T-cell (primary cell): ENCODE measurements around the gene XPO5. TPM values are rescaled to one million over a fixed set of nuclear protein-coding genes. Genes with fewer than 3 reads are reported as not detected.

Source experiments
- ATAC-seq, 4 experiments: fragments of 200-7000 bp in 3 of 4; fragments of 150-1000 bp in 1 of 4; cut with Tn5 transposase; replicated peaks in 1 of 4; 1 replicate in 3 of 4; 2 replicates in 1 of 4; pipeline ENCODE4 v1.10.0; 2021; ENCODE audit warnings: moderate library complexity in 3 of 4, mild to moderate bottlenecking in 2 of 4, moderate number of reproducible peaks in 1 of 4
- CTCF ChIA-PET, 2 donors: fragments of 300-600 bp; sonication (Branson Sonifier 250); formaldehyde crosslinking; loops; one replicate each; lab custom pipeline; 2022; ENCODE audit warnings: antibody characterized with exemption in 2 of 2; lab: Charles Lee
- POLR2A ChIA-PET, 2 donors: fragments of 300-600 bp; sonication (Branson Sonifier 250); formaldehyde crosslinking; loops; one replicate each; lab custom pipeline; 2022; ENCODE audit warnings: antibody characterized with exemption in 2 of 2; lab: Charles Lee
- DNase-seq, 35 experiments: peaks; one replicate each; pipeline versions ENCODE4 v3.0.0 to v3.0.0-alpha.2; 2013 to 2023
- H3K27ac ChIP-seq: one replicate; pipeline ENCODE4 v1.5.1; 2013; ENCODE audit warnings: low read length
- H3K27me3 ChIP-seq, 2 experiments: replicated peaks in 1 of 2; 1 replicate in 1 of 2; 2 replicates in 1 of 2; pipeline versions ENCODE4 v1.6.1 to v1.7.0; 2013; ENCODE audit warnings: low read length in 1 of 2, mixed read lengths in 1 of 2; ENCODE audit not compliant: control insufficient read depth in 2 of 2, insufficient read depth in 2 of 2; ENCODE audit errors: extremely low read depth in 1 of 2
- H3K36me3 ChIP-seq, 2 donors: 1 replicate in 1 of 2; 2 replicates in 1 of 2; pipeline versions ENCODE4 v1.6.1 to v1.7.0; 2013; ENCODE audit warnings: low read length in 1 of 2; ENCODE audit not compliant: control insufficient read depth in 2 of 2, insufficient read depth in 1 of 2; ENCODE audit errors: extremely low read depth in 1 of 2
- H3K4me1 ChIP-seq, 2 experiments: 1 replicate in 1 of 2; 2 replicates in 1 of 2; pipeline versions ENCODE4 v1.6.1 to v1.7.0; 2013; ENCODE audit warnings: low read length in 2 of 2, mixed read lengths in 1 of 2; ENCODE audit not compliant: insufficient read depth in 2 of 2, control insufficient read depth in 1 of 2; ENCODE audit errors: extremely low read depth in 1 of 2
- H3K4me3 ChIP-seq, 2 donors: 1 replicate in 1 of 2; 2 replicates in 1 of 2; pipeline versions ENCODE4 v1.5.1 to v1.7.0; 2013; ENCODE audit warnings: mild to moderate bottlenecking in 2 of 2, low read length in 1 of 2, moderate library complexity in 1 of 2; ENCODE audit not compliant: control insufficient read depth in 1 of 2; ENCODE audit errors: extremely low read depth in 1 of 2
- H3K9me3 ChIP-seq: 2 replicates; pipeline ENCODE4 v1.7.0; 2013
- H3K27ac Mint-ChIP-seq, 2 donors: one replicate each; pipeline ENCODE4 v1.8.0; 2020 to 2021; ENCODE audit warnings: mild to moderate bottlenecking in 2 of 2, mixed read lengths in 2 of 2
- H3K27me3 Mint-ChIP-seq, 2 donors: one replicate each; pipeline ENCODE4 v1.8.0; 2021 to 2022; ENCODE audit warnings: mixed read lengths in 2 of 2
- H3K36me3 Mint-ChIP-seq: one replicate; pipeline ENCODE4 v1.8.0; 2021; ENCODE audit warnings: mixed read lengths
- H3K4me1 Mint-ChIP-seq, 3 donors: one replicate each; pipeline ENCODE4 v1.8.0; 2020 to 2022; ENCODE audit warnings: mixed read lengths in 3 of 3, mild to moderate bottlenecking in 1 of 3
- H3K4me3 Mint-ChIP-seq, 3 donors: one replicate each; pipeline ENCODE4 v1.8.0; 2020 to 2022; ENCODE audit warnings: mild to moderate bottlenecking in 3 of 3, mixed read lengths in 3 of 3, moderate library complexity in 3 of 3
- H3K9me3 Mint-ChIP-seq, 3 donors: one replicate each; pipeline ENCODE4 v1.8.0; 2020 to 2022; ENCODE audit warnings: mixed read lengths in 3 of 3
- WGBS: methylation state at CpG from one replicate; pipeline ENCODE4 v1.1.5; 2013; ENCODE audit warnings: missing lambda C conversion rate; ENCODE audit not compliant: insufficient coverage; 5-methylcytosine and 5-hydroxymethylcytosine counted together
- total RNA-seq, 35 experiments: library from RNA in 6 of 35; stranded (reverse) in 6 of 35; fragments of 120-200 nt in 1 of 35; gene quantifications; one replicate each; pipeline versions ENCODE4 v1.2.1 to v1.2.4 and lab custom pipeline; 2013 to 2026

XPO5 gene
- total RNA-seq, 5 donors from 2014 or later (not counting 1 experiment from before 2014, with no cell fraction given), result 48.2 to 51.4 (median 50.3) TPM

DNA sequence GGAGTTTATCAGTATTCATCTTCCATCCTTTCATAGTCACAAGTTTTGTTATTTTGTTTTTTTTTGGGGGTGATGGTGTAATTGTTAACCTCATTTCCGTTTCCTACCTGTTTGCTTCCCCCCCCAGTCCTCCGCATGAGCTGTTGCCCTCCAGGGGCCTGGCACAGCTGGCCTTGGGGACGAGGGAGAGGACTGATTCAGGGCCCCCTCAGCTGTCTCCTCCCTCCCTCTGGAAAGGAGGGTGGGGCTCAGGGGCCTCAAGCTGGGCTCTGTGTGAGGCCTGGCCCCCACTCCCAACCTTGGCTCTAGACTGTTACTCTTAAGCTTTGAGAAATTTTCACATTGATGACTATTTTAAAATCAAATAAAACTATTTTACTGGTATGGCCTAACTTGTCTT lies 69.7 kb downstream of the XPO5 start:
- H3K36me3 ChIP-seq, result peaks cover 19 to 37% of the 10 kb centered on the region in 2 donors
- no peak for ATAC-seq
- H3K4me3 ChIP-seq, result no peak overlapping the region
- peaks cover 0 to 34% of the 10 kb centered on the region in 2 experiments for H3K27me3 ChIP-seq
- WGBS, result no CpG with 5 or more reads among the region's 3 CpGs
- H3K27ac ChIP-seq, result peak overlapping the region; percentile 38
- H3K4me1 ChIP-seq, result peaks cover 0 to 25% of the 10 kb centered on the region in 2 experiments
- H3K36me3 Mint-ChIP-seq, result peaks cover 29% of the 10 kb centered on the region
- ChIA-PET CTCF (interaction anchor here (0.6 to 2.6 kb wide), 18 partner anchors 10 to 332 kb away, joined by 3 to 10 read pairs (median 3); partner anchors contain the start of genes ABCC10 (in 1 of the 2), CRIP3 (in 1 of the 2), DLK2 (in 1 of the 2) and POLR1C (in 1 of the 2)), POLR2A (interaction anchor here in 1 of 2 donors (0.6 kb wide), 1 partner anchor 29 kb away, joined by 3 read pairs; the partner anchor contains the start of gene TJAP1)
- peak overlapping the region; percentile 11 to 46 for H3K27ac Mint-ChIP-seq
- H3K4me1 Mint-ChIP-seq, result peaks cover 8 to 18% (median 17%) of the 10 kb centered on the region in 3 donors
- H3K4me3 Mint-ChIP-seq, result no peak overlapping the region
- no peaks in the 10 kb centered on the region for H3K9me3 Mint-ChIP-seq
- peaks cover 17 to 19% of the 10 kb centered on the region in 2 donors for H3K27me3 Mint-ChIP-seq
- H3K9me3 ChIP-seq, result no peaks in the 10 kb centered on the region
- no peak for DNase-seq

DNA sequence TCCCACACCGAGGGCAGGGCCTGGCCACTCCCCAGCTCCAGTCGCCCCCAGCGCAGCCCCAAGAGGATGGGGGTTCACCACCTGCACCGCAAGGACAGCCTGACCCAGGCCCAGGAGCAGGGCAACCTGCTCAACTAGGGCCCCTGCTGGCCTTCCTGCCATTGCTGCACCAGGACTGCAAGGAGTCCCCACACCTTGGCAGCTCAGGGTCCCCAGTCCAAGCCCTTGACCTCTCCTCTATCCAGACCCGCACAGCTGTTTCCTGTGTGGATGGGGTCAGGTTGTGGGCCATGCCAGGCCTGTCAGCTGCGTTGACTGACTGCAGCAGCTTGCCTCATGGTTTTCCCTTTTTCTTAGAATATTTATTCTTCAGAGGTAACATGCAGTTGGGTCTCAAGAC lies 70.1 kb downstream of the XPO5 start:
- H3K4me1 ChIP-seq, result peaks cover 0 to 23% of the 10 kb centered on the region in 2 experiments
- 95% methylated on average over 3 of the region's 6 CpGs for WGBS
- H3K27ac ChIP-seq, result peak overlapping the region; percentile 38
- H3K4me1 Mint-ChIP-seq, result peaks cover 8 to 18% (median 16%) of the 10 kb centered on the region in 3 donors
- ChIA-PET CTCF (interaction anchor here (0.6 to 1.9 kb wide), 15 partner anchors 10 to 331 kb away, joined by 3 to 10 read pairs (median 3); partner anchors contain the start of genes ABCC10 (in 1 of the 2), CRIP3 (in 1 of the 2), DLK2 (in 1 of the 2) and POLR1C (in 1 of the 2)), POLR2A (no interaction called here)
- DNase-seq (no peak), ATAC-seq (no peak)
- H3K9me3 Mint-ChIP-seq, result no peaks in the 10 kb centered on the region
- peaks cover 19 to 38% of the 10 kb centered on the region in 2 donors for H3K36me3 ChIP-seq
- peaks cover 17 to 19% of the 10 kb centered on the region in 2 donors for H3K27me3 Mint-ChIP-seq
- peaks cover 0 to 34% of the 10 kb centered on the region in 2 experiments for H3K27me3 ChIP-seq
- H3K4me3 Mint-ChIP-seq, result no peak overlapping the region
- H3K36me3 Mint-ChIP-seq, result peaks cover 29% of the 10 kb centered on the region
- peak overlapping the region in 1 of 2 donors; percentile 11 for H3K27ac Mint-ChIP-seq
- no peaks in the 10 kb centered on the region for H3K9me3 ChIP-seq
- no peak overlapping the region for H3K4me3 ChIP-seq

DNA sequence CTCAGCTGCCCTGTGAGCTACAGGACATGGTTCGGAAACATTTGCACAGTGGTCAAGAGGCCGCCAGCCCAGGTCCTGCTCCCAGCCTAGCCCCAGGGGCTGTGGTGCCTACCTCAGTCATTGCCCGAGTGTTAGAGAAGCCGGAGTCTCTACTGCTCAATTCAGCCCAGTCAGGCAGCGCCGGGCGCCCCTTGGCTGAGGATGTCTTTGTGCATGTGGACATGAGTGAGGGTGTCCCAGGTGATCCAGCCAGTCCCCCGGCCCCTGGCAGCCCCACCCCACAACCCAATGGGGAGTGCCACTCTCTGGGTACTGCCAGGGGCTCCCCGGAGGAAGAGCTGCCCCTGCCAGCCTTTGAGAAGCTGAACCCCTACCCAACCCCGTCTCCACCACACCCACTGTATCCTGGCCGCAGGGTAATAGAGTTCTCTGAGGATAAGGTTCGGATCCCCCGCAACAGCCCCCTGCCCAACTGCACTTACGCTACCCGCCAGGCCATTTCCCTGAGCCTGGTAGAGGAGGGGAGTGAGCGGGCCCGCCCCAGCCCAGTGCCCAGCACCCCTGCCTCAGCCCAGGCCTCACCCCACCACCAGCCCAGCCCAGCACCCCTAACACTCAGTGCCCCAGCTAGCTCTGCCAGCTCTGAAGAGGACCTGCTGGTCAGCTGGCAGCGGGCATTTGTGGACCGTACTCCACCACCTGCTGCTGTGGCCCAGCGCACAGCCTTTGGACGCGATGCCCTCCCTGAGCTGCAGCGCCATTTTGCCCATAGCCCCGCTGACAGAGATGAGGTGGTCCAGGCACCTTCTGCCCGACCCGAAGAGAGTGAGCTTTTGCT lies 70.9 kb downstream of the XPO5 start:
- no peak for DNase-seq
- H3K4me1 Mint-ChIP-seq, result peaks cover 8 to 18% (median 16%) of the 10 kb centered on the region in 3 donors

DNA sequence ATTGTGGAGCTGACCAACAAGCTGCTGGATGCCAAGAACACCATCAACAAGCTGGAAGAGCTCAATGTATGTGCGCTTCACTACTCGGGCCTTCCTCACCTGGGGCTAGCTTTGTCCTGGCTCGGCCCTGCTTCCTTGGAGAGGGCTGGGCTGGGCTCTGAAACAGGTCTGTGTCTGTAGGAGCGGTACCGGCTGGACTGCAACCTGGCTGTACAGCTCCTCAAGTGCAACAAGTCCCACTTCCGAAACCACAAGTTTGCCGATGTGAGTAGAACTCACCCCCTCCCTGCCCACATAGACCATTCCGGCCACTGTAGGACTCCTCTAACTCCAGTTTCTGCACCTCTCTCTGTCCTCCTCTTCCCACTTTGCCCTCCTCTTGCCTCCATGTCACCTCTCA lies 72.4 kb downstream of the XPO5 start:
- no peak overlapping the region for H3K4me3 ChIP-seq
- H3K36me3 Mint-ChIP-seq, result peaks cover 50% of the 10 kb centered on the region
- CTCF ChIA-PET, result interaction anchor here (0.5 to 0.7 kb wide), 3 partner anchors 45 to 266 kb away, joined by 3 to 7 read pairs (median 7); no protein-coding TSS in a partner anchor
- H3K27me3 ChIP-seq, result peaks cover 0 to 18% of the 10 kb centered on the region in 2 experiments
- DNase-seq (no peak), ATAC-seq (no peak)
- peaks cover 23 to 60% of the 10 kb centered on the region in 2 donors for H3K36me3 ChIP-seq
- H3K4me3 Mint-ChIP-seq, result no peak overlapping the region
- POLR2A ChIA-PET, result no interaction called here
- H3K27me3 Mint-ChIP-seq, result peaks cover 8 to 9% of the 10 kb centered on the region in 2 donors
- H3K4me1 ChIP-seq, result peaks cover 0 to 11% of the 10 kb centered on the region in 2 experiments
- 94% methylated on average over 8 of the region's 8 CpGs for WGBS
- no peak overlapping the region for H3K27ac ChIP-seq
- no peak overlapping the region for H3K27ac Mint-ChIP-seq
- no peaks in the 10 kb centered on the region for H3K9me3 ChIP-seq
- peaks cover 4 to 9% (median 6%) of the 10 kb centered on the region in 3 donors for H3K4me1 Mint-ChIP-seq
- no peaks in the 10 kb centered on the region for H3K9me3 Mint-ChIP-seq

More for the DNA sequence above, 70.9 kb downstream of the XPO5 start:
- Histone ChIP-seq H3K9me3 (no peaks in the 10 kb centered on the region), H3K27me3 (peaks cover 0 to 30% of the 10 kb centered on the region in 2 experiments), H3K4me1 (peaks cover 0 to 18% of the 10 kb centered on the region in 2 experiments), H3K36me3 (peaks cover 19 to 45% of the 10 kb centered on the region in 2 donors), H3K27ac (no peak overlapping the region), H3K4me3 (no peak overlapping the region)
- WGBS, result 98% methylated on average over 13 of the region's 26 CpGs
- peaks cover 37% of the 10 kb centered on the region for H3K36me3 Mint-ChIP-seq
- H3K27ac Mint-ChIP-seq, result peak overlapping the region in 1 of 2 donors; percentile 22
- peaks cover 17 to 19% of the 10 kb centered on the region in 2 donors for H3K27me3 Mint-ChIP-seq
- H3K9me3 Mint-ChIP-seq, result no peaks in the 10 kb centered on the region
- POLR2A ChIA-PET, result no interaction called here
- CTCF ChIA-PET, result interaction anchor here (0.5 to 1.4 kb wide), 5 partner anchors 11 to 763 kb away, joined by 3 read pairs; no protein-coding TSS in a partner anchor
- no peak overlapping the region for H3K4me3 Mint-ChIP-seq
- no peak for ATAC-seq

DNA sequence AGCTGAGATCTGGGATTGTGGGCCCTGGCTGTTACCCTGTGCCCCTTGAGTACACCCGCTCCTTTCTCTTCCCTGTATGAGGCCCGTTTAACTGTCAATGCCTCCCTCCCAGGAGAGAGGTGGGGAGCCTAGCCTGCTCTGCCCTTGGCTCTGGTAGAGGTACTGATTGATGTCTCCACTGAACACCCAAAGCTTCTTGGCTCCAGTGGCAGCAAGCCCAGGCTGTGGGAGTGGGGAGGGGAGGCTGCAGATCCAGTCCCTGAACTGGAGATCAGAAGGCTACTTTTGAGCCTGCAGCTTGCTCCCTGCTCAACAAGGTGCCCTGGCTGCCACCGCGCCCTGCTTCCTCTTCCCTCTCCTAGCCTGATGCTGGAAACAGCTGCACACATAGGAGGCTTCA lies 73.2 kb downstream of the XPO5 start:
- ChIA-PET CTCF (no interaction called here), POLR2A (no interaction called here)
- Mint-ChIP-seq H3K27me3 (peaks cover 2 to 3% of the 10 kb centered on the region in 2 donors), H3K4me1 (peaks cover 4 to 9% (median 6%) of the 10 kb centered on the region in 3 donors), H3K9me3 (no peaks in the 10 kb centered on the region), H3K4me3 (no peak overlapping the region), H3K36me3 (peaks cover 50% of the 10 kb centered on the region), H3K27ac (peak overlapping the region; percentile 19 to 34)
- Histone ChIP-seq H3K4me3 (no peak overlapping the region), H3K4me1 (peaks cover 0 to 11% of the 10 kb centered on the region in 2 experiments), H3K27me3 (peaks cover 0 to 10% of the 10 kb centered on the region in 2 experiments), H3K9me3 (no peaks in the 10 kb centered on the region), H3K27ac (no peak overlapping the region), H3K36me3 (peaks cover 23 to 64% of the 10 kb centered on the region in 2 donors)
- ATAC-seq (no peak), DNase-seq (no peak)
- WGBS, result 100% methylated on average over 2 of the region's 4 CpGs

DNA sequence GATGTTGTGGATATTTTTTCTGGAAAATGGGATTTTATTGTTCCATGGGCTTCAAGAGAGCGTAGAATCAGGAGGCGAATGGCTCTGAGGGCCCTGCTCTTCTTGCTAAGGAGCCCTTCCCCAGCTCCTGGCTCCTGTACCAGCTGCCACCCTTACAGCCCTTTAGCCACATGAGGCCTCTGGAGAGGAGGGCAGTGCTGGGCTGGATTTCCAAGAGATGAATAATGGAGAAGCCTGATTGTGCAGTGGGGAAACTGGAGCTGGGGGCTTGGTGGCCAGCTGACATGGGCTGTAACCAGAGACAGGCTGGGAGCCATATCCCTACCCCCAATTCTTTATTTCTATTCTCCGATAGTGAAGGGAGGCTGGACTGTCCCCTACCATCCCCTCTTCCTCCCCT lies 74.9 kb downstream of the XPO5 start:
- H3K27ac Mint-ChIP-seq, result peak overlapping the region; percentile 25 to 66
- H3K4me1 ChIP-seq, result peaks cover 0 to 5% of the 10 kb centered on the region in 2 experiments
- no peak overlapping the region for H3K4me3 Mint-ChIP-seq
- CTCF ChIA-PET, result no interaction called here
- H3K4me3 ChIP-seq, result no peak overlapping the region
- no peaks in the 10 kb centered on the region for H3K9me3 ChIP-seq
- 100% methylated on average over 3 of the region's 3 CpGs for WGBS
- H3K27ac ChIP-seq, result no peak overlapping the region
- no peak for DNase-seq
- no peaks in the 10 kb centered on the region for H3K9me3 Mint-ChIP-seq
- H3K27me3 Mint-ChIP-seq, result no peaks in the 10 kb centered on the region
- peaks cover 21 to 66% of the 10 kb centered on the region in 2 donors for H3K36me3 ChIP-seq
- POLR2A ChIA-PET, result interaction anchor here in 1 of 2 donors (0.6 kb wide), 1 partner anchor 31 kb away, joined by 3 read pairs; no protein-coding TSS in a partner anchor
- H3K27me3 ChIP-seq, result no peaks in the 10 kb centered on the region
- peaks cover 50% of the 10 kb centered on the region for H3K36me3 Mint-ChIP-seq
- no peak for ATAC-seq
- peaks cover 0 to 2% (median 0%) of the 10 kb centered on the region in 3 donors for H3K4me1 Mint-ChIP-seq
